HL-60 (cell line): ENCODE measurements around the gene PLXNB2.

Source experiments
- DNase-seq, 2 experiments: peaks; one replicate each; pipeline ENCODE4 v3.0.0-alpha.2; 2010 to 2020; ENCODE audit warnings: low read depth in 1 of 2, low spot score in 1 of 2
- H3K27ac ChIP-seq: fragments of 250-450 bp; sonication (Bioruptor Pico); replicated peaks from 2 replicates; pipeline ENCODE4 v1.5.1; 2020; ENCODE audit warnings: mild to moderate bottlenecking, moderate library complexity
- H3K27me3 ChIP-seq: fragments of 250-450 bp; sonication (Bioruptor Pico); 2 replicates; pipeline ENCODE4 v1.5.1; 2021; ENCODE audit warnings: mild to moderate bottlenecking, moderate library complexity; ENCODE audit not compliant: insufficient read depth, poor library complexity, severe bottlenecking
- H3K4me3 ChIP-seq: replicated peaks from 2 replicates; pipeline ENCODE4 v1.5.1; 2011; ENCODE audit warnings: mild to moderate bottlenecking, control low read depth, low read length; ENCODE audit not compliant: insufficient read depth
- CTCF ChIP-seq: IDR thresholded peaks from one replicate; pipeline ENCODE4 v1.5.1; 2011; ENCODE audit warnings: low read length, control low read depth, inconsistent platforms; ENCODE audit not compliant: insufficient read depth
- GABPA ChIP-seq: IDR thresholded peaks from 2 replicates; pipeline ENCODE4 v1.6.1; 2012; ENCODE audit warnings: low read depth
- POLR2AphosphoS5 ChIP-seq: IDR thresholded peaks from 2 replicates; pipeline ENCODE4 v1.6.1; 2012; ENCODE audit warnings: low read depth
- REST ChIP-seq: IDR thresholded peaks from 2 replicates; pipeline ENCODE4 v1.6.1; 2012; ENCODE audit warnings: low read depth; ENCODE audit not compliant: insufficient replicate concordance
- SPI1 ChIP-seq: IDR thresholded peaks from 2 replicates; pipeline ENCODE4 v1.6.1; 2012; ENCODE audit warnings: low read depth, mild to moderate bottlenecking, borderline replicate concordance

Gene PLXNB2

GRCh38 chr22:50298266-50298637 is 9.2 kb downstream of the PLXNB2 start:
- no peak for DNase-seq
- Histone ChIP-seq H3K27ac (no peak overlapping the region), H3K27me3 (no peaks in the 10 kb centered on the region), H3K4me3 (no peak overlapping the region)
- TF ChIP-seq CTCF (no peak), SPI1 (no peak), GABPA (no peak), POLR2AphosphoS5 (no peak), REST (no peak)

DNA sequence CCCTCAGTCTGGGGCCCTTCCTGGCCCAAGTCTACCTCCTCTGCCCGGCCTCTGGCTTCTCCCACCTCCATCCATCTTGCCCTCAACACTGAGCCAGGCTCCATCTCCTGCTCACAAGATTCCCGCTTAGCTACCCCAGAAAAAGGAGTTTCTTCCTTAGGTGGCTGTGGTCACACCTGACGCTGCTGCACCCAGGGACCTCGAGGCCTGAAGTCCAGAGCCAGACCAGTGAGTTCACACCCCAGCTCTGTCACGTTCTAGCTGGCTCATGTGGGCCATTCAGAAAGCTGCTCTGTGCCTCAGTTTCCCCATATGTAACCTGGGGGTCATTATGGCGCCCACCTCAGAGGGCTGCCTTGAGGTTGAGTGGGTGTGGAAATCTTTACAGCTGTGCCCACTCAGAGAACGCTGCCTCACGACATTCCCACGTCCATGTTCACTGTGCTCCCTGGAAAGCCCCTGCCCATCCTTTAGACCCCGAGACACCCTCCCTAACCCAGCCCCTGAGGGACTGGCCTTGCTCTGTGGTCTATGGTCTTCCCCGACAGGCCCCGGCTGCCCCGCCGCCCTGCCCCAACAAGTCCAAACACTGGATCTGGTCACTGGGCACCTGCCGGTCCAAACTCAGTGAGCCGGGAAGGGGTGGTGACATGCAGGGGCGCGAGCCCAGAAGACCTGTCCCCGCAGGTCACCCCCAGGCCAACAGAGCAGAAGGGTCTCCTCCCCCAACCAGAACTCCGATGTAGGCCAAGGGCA is 9.8 kb downstream of the PLXNB2 start:
- Histone ChIP-seq H3K27ac (no peak overlapping the region), H3K27me3 (no peaks in the 10 kb centered on the region), H3K4me3 (no peak overlapping the region)
- DNase-seq, result no peak
- no peak for TF ChIP-seq GABPA
- no peak for TF ChIP-seq SPI1
- no peak for TF ChIP-seq REST
- TF ChIP-seq POLR2AphosphoS5, result no peak
- TF ChIP-seq CTCF, result no peak

DNA sequence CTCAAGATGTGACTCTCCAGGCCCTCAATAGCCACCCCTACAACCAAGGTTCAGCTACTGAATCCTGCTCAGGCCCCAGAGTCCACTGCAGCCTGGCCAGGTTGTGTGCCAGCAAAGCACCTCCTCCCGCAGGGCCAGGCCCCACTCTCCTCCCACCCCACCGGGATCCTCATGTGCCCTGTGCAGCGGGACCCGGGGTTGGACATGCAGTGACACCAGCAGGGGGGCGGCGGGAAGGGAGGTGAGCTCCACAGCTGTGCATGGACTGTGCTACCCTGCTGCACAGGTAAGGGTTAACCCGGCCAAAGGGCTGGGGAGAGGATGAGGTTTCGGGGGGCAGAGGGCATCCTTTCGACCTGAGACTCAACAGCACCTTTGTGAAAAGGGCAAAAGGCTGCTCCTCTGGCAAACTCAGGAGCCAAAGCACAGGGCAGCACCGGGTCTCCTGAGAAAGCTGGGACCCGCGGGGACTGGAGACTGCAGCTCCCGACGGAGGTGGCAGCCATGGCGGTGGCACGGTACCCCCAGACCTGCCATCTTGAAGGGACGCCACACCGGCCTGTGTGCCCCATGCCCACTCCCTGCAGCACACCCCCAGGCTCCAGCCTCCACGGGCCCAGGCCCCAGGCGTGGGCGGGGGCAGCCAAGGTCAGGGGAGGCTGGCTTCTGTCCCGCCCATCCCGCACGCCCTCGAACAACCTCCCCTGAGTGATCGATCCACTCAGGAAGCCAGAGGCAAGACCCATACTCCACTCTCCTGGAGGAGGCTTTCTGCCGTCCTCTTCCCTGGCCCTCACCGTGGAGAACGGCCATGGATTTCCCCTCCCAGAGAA is 10.6 kb downstream of the PLXNB2 start:
- Histone ChIP-seq H3K27me3 (no peaks in the 10 kb centered on the region), H3K4me3 (no peak overlapping the region), H3K27ac (no peak overlapping the region)
- no peak for TF ChIP-seq POLR2AphosphoS5
- TF ChIP-seq CTCF, result no peak
- TF ChIP-seq GABPA, result no peak
- no peak for TF ChIP-seq SPI1
- TF ChIP-seq REST, result no peak
- DNase-seq, result no peak
